Bronchial epithelial cell (primary cell): Measurements from ENCODE around the gene BHLHA9. TPM values are rescaled to one million over a fixed set of nuclear protein-coding genes. Genes with fewer than 3 reads are reported as not detected.

Experiments
- DNase-seq: peaks from one replicate; pipeline ENCODE4 v3.0.0-alpha.2; 2010; ENCODE audit warnings: low read depth
- FAIRE-seq: peaks from 2 replicates; lab custom pipeline; 2011; peaks lifted over from hg19 to GRCh38; lab: Jason Lieb, UNC
- H3K27me3 ChIP-seq: 2 replicates; pipeline ENCODE4 v1.5.1; 2011; ENCODE audit warnings: low read length; ENCODE audit not compliant: control insufficient read depth, insufficient read depth
- H3K36me3 ChIP-seq: 2 replicates; pipeline ENCODE4 v1.5.1; 2011; ENCODE audit warnings: low read length; ENCODE audit not compliant: control insufficient read depth, insufficient read depth
- H3K4me3 ChIP-seq: 2 replicates; pipeline ENCODE4 v1.5.1; 2011; ENCODE audit warnings: mild to moderate bottlenecking, low read depth, low read length, control low read depth
- CTCF ChIP-seq: IDR thresholded peaks from 2 replicates; pipeline ENCODE4 v1.5.1; 2011; ENCODE audit warnings: mild to moderate bottlenecking, moderate library complexity, low read length, control low read depth, inconsistent platforms; ENCODE audit not compliant: insufficient read depth, severe bottlenecking
- total RNA-seq: library from RNA; depleted of rRNA; stranded (reverse); fragments of >200 nt; gene quantifications from 2 replicates; pipeline ENCODE4 v1.2.1, GENCODE V29; 2014

The BHLHA9 gene
- not detected in 2 replicates for total RNA-seq

- H3K36me3 ChIP-seq = no peaks in the 10 kb centered on the region
- FAIRE-seq (no peak), DNase-seq (no peak)
- peaks cover 14% of the 10 kb centered on the region for H3K27me3 ChIP-seq
- TF ChIP-seq CTCF = no peak
- no peak within 1 kb of the TSS for H3K4me3 ChIP-seq
Measured at GRCh38 chr17:1270210-1271029, at the start of gene BHLHA9. Gene BHLHA9, plus strand, starts transcription at chr17:1270444. Its CDS starts 120 bp downstream, at chr17:1270564.

- TF ChIP-seq CTCF = no peak
- Histone ChIP-seq H3K36me3 (no peaks in the 10 kb centered on the region), H3K27me3 (peaks cover 6% of the 10 kb centered on the region), H3K4me3 (no peak overlapping the region)
- DNase-seq = no peak
- no peak for FAIRE-seq
Measured at GRCh38 chr17:1221209-1221608, 49.0 kb upstream of the BHLHA9 start.

GRCh38 chr17:1222321-1222720 lies 47.9 kb upstream of the BHLHA9 start:
- TF ChIP-seq CTCF = no peak
- H3K4me3 ChIP-seq = no peak overlapping the region
- FAIRE-seq (no peak), DNase-seq (peak; percentile 81)
- H3K27me3 ChIP-seq = peaks cover 2% of the 10 kb centered on the region
- H3K36me3 ChIP-seq = no peaks in the 10 kb centered on the region

- FAIRE-seq (peak; percentile 83), DNase-seq (no peak)
- Histone ChIP-seq H3K36me3 (no peaks in the 10 kb centered on the region), H3K4me3 (no peak overlapping the region), H3K27me3 (peaks cover 14% of the 10 kb centered on the region)
- TF ChIP-seq CTCF = no peak
Measured at GRCh38 chr17:1223662-1224061, 46.6 kb upstream of the BHLHA9 start.

GRCh38 chr17:1224330-1224729 lies 45.9 kb upstream of the BHLHA9 start:
- TF ChIP-seq CTCF = no peak
- peaks cover 15% of the 10 kb centered on the region for H3K27me3 ChIP-seq
- no peaks in the 10 kb centered on the region for H3K36me3 ChIP-seq
- no peak overlapping the region for H3K4me3 ChIP-seq
- DNase-seq = no peak
- FAIRE-seq = no peak
